HL-60 (cell line): ENCODE data around the gene C20orf202.

ENCODE experiments used
- CTCF ChIP-seq: IDR thresholded peaks from one replicate; pipeline ENCODE4 v1.5.1; 2011; ENCODE audit warnings: low read length, control low read depth, inconsistent platforms; ENCODE audit not compliant: insufficient read depth
- REST ChIP-seq: IDR thresholded peaks from 2 replicates; pipeline ENCODE4 v1.6.1; 2012; ENCODE audit warnings: low read depth; ENCODE audit not compliant: insufficient replicate concordance

GRCh38 chr20:1160496-1160895 is 42.8 kb upstream of the C20orf202 start:
- TF ChIP-seq CTCF (no peak), REST (no peak)
